GM21786 (cell line): ENCODE results near the gene KLHDC2.
"Not testable (repeated sequence)": the region's sequence is repeated elsewhere in the genome, so short reads cannot be mapped to it uniquely, and the experiment has no call there.

Source experiments
- ATAC-seq: cut with Tn5 transposase; IDR thresholded peaks from one replicate; pipeline ENCODE4 v1.9.1; 2021; ENCODE audit not compliant: unreplicated experiment

Gene KLHDC2

DNA sequence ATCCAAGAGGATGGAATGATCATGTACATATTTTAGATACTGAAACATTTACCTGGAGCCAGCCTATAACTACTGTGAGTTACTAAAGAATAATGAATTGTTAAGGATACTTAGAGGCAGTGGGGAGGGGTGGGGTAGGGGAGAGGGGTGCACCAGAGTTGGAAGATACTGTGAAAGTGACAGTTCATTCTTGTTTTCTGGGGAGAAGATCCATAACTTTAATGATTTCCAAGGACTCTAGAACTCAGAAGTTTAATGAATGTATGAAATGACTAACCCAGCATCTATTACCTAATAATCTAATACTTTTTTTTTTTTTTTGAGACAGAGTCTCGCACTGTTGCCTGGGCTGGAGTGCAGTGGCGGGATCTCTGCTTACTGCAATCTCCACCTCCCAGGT, 10.5 kb downstream of the KLHDC2 start:
- no peak for ATAC-seq

DNA sequence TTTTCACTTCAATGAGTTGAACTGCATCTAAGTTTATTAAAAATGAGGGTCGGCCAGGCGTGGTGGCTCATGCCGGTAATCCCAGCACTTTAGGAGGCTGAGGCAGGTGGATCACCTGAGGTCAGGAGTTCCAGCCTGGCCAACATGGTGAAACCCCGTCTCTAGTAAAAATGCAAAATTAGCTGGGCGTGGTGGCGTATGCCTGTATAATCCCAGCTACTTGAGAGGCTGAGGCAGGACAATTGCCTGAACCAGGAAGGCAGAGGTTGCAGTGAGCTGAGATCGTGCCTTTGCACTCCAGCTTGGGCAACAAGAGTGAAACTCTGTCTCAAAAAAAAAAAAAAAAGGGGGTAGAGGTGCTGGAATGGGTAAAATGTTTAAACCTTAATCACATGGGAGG, 13.1 kb downstream of the KLHDC2 start:
- not testable (repeated sequence) for ATAC-seq

GRCh38 chr14:49783394-49784014, 15.6 kb downstream of the KLHDC2 start:
- ATAC-seq, result no peak

DNA sequence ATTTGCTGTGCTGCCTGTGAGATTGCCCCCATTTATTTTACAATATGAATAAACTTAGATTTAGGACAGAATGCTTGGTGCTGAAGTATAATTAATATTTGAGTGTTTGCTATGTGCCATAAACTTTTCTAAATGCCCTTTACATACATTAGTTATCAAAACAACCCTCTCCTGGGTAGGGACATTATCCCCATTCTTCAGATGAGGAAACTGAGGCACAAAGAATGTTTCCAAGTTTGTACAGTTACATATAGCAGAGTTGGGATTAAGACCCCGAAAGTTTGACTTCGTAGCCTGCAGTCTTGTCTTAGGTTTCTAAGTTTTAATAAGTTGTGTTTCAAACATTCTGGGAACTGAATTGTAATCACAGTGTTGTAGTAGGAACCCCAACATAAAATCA, 18.4 kb downstream of the KLHDC2 start:
- ATAC-seq, result no peak

DNA sequence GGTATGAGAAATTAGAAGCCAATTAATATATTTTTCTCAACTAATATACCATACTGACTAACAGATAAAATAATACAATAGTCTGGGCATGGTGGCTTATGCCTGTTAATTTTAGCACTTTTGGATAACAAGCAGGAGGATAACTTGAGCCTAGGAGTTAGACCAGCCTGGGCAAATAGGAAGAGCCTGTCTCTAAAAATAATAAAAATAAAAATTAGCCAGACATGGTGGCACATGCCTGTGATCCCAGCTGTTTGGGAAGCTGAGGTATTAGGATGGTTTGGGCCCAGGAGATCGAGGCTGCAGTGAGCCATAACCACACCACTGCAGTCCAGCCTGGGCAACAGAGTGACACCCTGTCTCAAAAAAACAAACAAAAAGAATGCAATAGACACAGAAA, 24.7 kb downstream of the KLHDC2 start:
- no peak for ATAC-seq

GRCh38 chr14:49796025-49796424, 28.1 kb downstream of the KLHDC2 start:
- no peak for ATAC-seq

DNA sequence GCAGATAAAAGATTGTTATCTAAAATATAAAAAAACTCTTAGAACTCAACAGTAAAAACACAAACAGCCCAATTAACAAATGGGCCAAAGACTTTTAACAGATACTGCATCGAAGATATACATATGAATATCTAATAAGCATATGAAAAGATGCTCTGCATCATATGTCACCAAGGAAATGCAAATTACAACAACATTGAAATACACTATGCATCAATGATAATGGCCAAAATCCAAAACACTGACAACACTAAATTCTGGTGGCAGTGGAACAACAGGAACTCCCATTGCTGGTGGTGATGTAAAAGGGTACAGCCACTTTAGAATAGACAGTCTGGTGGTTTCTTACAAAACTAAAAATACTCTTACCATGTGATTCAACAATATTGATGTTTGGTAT, 40.8 kb downstream of the KLHDC2 start:
- ATAC-seq, result no peak

DNA sequence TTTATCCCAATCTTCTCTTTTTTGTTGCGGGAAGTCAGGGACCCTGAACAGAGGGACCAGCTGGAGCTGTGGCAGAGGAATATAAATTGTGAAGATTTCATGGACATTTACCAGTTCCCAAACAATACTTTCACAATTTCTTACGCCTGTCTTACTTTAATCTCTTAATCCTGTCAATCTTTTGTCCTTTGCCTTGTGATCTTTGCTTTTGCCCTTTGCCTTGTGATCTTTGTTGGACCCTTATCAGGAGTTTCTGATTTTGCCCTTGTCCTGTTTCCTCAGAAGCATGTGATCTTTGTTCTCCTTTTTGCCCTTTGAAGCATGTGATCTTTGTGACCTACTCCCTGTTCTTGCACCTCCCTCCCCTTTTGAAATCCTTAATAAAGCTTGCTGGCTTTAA, 48.2 kb downstream of the KLHDC2 start:
- not testable (repeated sequence) for ATAC-seq

DNA sequence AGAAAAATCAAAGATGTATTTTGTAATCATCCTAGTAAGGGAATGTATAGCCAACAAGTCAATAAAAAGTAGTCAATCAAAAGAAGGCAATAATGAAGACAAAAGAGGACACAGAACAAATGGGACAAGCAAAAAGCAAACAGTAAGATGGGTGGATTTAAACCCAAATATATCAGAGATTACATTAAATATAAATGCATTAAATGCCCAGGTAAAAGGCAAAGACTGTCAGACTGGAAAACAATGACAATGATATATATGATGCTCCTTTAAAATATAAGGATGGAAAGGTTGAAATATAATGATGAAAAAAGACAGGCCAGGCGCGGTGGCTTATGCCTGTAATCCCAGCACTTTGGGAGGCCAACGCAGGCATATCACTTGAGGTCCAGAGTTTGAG, 48.9 kb downstream of the KLHDC2 start:
- ATAC-seq, result no peak

GRCh38 chr14:49820176-49820575, 52.2 kb downstream of the KLHDC2 start:
- ATAC-seq, result no peak

GRCh38 chr14:49828640-49829039, 60.7 kb downstream of the KLHDC2 start:
- no peak for ATAC-seq
